CD4-positive, alpha-beta T cell (primary cell): ENCODE results near the gene TIMM13. TPM values are rescaled to one million over a fixed set of nuclear protein-coding genes. Genes with fewer than 3 reads are reported as not detected.
A peak's percentile ranks its signal among the peaks of the same experiment; 100 is the strongest.

ENCODE experiments used
- ATAC-seq: fragments of 200-7000 bp; cut with Tn5 transposase; one replicate; pipeline ENCODE4 v1.10.0; 2022; ENCODE audit warnings: mild to moderate bottlenecking; ENCODE audit not compliant: poor library complexity
- CTCF ChIA-PET: fragments of 350-600 bp; sonication (Branson Sonifier 250); formaldehyde crosslinking; loops from one replicate; lab custom pipeline; 2021; ENCODE audit warnings: antibody characterized with exemption, inconsistent platforms; lab: Charles Lee
- POLR2A ChIA-PET: fragments of 350-600 bp; sonication (Branson Sonifier 250); formaldehyde crosslinking; loops from one replicate; lab custom pipeline; 2021; ENCODE audit warnings: antibody characterized with exemption, inconsistent platforms; lab: Charles Lee
- DNase-seq, 14 experiments: peaks; one replicate each; pipeline ENCODE4 v3.0.0-alpha.2; 2013 to 2020; ENCODE audit warnings: mixed read lengths in 2 of 14
- H3K27ac ChIP-seq, 2 donors: one replicate each; pipeline versions ENCODE4 v1.5.1 to v1.7.0; 2013; ENCODE audit warnings: low read length in 2 of 2, low read depth in 1 of 2, mild to moderate bottlenecking in 1 of 2
- H3K27me3 ChIP-seq, 2 experiments: 1 replicate in 1 of 2; 2 replicates in 1 of 2; pipeline versions ENCODE4 v1.6.1 to v1.7.0; 2013; ENCODE audit warnings: low read length in 2 of 2, control low read depth in 1 of 2, mild to moderate bottlenecking in 1 of 2, moderate library complexity in 1 of 2; ENCODE audit not compliant: insufficient read depth in 2 of 2, control insufficient read depth in 1 of 2
- H3K36me3 ChIP-seq: one replicate; pipeline ENCODE4 v1.6.1; 2013; ENCODE audit warnings: low read length, control low read depth; ENCODE audit not compliant: insufficient read depth
- H3K4me1 ChIP-seq: one replicate; pipeline ENCODE4 v1.6.1; 2013; ENCODE audit warnings: low read length, control low read depth; ENCODE audit not compliant: insufficient read depth
- H3K4me3 ChIP-seq: one replicate; pipeline ENCODE4 v1.5.1; 2013; ENCODE audit warnings: mild to moderate bottlenecking, low read length, moderate library complexity
- H3K9me3 ChIP-seq, 2 experiments: 1 replicate in 1 of 2; 2 replicates in 1 of 2; pipeline versions ENCODE4 v1.6.1 to v1.7.0; 2013; ENCODE audit warnings: low read length in 2 of 2, mild to moderate bottlenecking in 2 of 2, control low read depth in 1 of 2, moderate library complexity in 1 of 2; ENCODE audit not compliant: control insufficient read depth in 1 of 2, insufficient read depth in 1 of 2
- H3K27ac Mint-ChIP-seq: one replicate; pipeline ENCODE4 v1.8.0; 2020; ENCODE audit warnings: mixed read lengths
- H3K27me3 Mint-ChIP-seq: one replicate; pipeline ENCODE4 v1.8.0; 2021; ENCODE audit warnings: mixed read lengths
- H3K36me3 Mint-ChIP-seq: one replicate; pipeline ENCODE4 v1.8.0; 2021; ENCODE audit warnings: low read depth, mixed read lengths
- H3K4me1 Mint-ChIP-seq: one replicate; pipeline ENCODE4 v1.8.0; 2021; ENCODE audit warnings: low read depth, mixed read lengths
- H3K4me3 Mint-ChIP-seq: one replicate; pipeline ENCODE4 v1.8.0; 2020; ENCODE audit warnings: mild to moderate bottlenecking, mixed read lengths
- H3K9me3 Mint-ChIP-seq: one replicate; pipeline ENCODE4 v1.8.0; 2020; ENCODE audit warnings: mixed read lengths
- CTCF ChIP-seq: fragments of 200-600 bp; IDR thresholded peaks from one replicate; pipeline ENCODE4 v1.8.0; 2022; ENCODE audit warnings: antibody characterized with exemption, mild to moderate bottlenecking
- intact Hi-C, 2 experiments: fragments of 100-400 bp; cut with DNase I in 1 of 2; cut with micrococcal nuclease in 1 of 2; formaldehyde crosslinking; loops; one replicate each; pipeline versions ENCODE4 v1.15.1 to v1.9.0; 2023 to 2025; cut with DNase I, micrococcal nuclease
- total RNA-seq, 174 experiments: library from RNA in 2 of 174; stranded (reverse) in 2 of 174; gene quantifications; one replicate each; pipeline ENCODE4 v1.2.3 and lab custom pipeline; 2021 to 2026

The TIMM13 gene
- total RNA-seq, 2 experiments from 2014 or later: 17.3 to 22.3 TPM

DNA sequence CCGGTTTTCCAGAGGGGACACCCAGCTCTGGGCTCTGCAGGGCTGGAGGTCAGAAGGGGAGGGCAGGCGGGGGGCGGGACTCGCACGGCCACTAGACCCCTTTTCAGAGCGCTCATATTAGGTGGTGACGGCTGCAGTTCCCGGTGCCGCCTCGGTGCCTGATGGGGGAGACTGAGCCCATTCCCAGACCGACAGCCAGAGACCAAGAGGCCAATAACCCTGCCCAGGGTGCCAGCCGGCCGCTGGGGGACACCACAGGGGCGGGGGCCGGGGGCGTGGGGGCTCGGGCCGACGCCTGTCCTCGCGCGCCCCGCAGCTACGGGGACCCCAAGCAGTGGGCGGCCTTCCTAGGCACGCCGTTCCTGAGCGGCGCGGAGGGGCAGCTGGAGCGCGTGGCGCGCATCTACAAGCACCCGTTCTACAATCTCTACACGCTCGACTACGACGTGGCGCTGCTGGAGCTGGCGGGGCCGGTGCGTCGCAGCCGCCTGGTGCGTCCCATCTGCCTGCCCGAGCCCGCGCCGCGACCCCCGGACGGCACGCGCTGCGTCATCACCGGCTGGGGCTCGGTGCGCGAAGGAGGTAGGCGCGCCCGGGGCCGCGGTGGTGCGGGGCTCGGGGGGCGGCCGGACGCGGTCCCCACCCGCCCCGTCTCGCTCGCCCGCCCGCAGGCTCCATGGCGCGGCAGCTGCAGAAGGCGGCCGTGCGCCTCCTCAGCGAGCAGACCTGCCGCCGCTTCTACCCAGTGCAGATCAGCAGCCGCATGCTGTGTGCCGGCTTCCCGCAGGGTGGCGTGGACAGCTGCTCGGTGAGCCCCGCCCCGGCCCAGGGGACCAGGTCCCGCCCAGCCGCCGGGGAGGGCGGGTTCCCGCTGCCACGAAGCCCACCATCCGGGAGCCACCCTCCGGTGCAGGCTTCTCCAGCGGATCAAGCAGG, 2.4 kb downstream of the TIMM13 start:
- H3K27ac ChIP-seq: no peak overlapping the region
- H3K4me1 ChIP-seq: peaks cover 31% of the 10 kb centered on the region
- intact Hi-C loops: loop anchor here in 1 of 2 experiments (5.0 kb wide), 1 partner anchor 98 kb away; the partner anchor contains the start of genes LSM7 and SPPL2B
- ATAC-seq: no peak
- H3K4me3 Mint-ChIP-seq: no peak overlapping the region
- TF ChIP-seq CTCF: no peak
- peaks cover 15% of the 10 kb centered on the region for H3K36me3 ChIP-seq
- ChIA-PET CTCF (no interaction called here), POLR2A (no interaction called here)
- DNase-seq: peak in 1 of 14 experiments; percentile 41
- no peaks in the 10 kb centered on the region for H3K27me3 Mint-ChIP-seq
- H3K36me3 Mint-ChIP-seq: peaks cover 9% of the 10 kb centered on the region
- H3K27ac Mint-ChIP-seq: no peak overlapping the region
- peaks cover 15% of the 10 kb centered on the region for H3K4me1 Mint-ChIP-seq
- no peak overlapping the region for H3K4me3 ChIP-seq
- no peaks in the 10 kb centered on the region for H3K27me3 ChIP-seq
- no peaks in the 10 kb centered on the region for H3K9me3 Mint-ChIP-seq
- H3K9me3 ChIP-seq: no peaks in the 10 kb centered on the region

DNA sequence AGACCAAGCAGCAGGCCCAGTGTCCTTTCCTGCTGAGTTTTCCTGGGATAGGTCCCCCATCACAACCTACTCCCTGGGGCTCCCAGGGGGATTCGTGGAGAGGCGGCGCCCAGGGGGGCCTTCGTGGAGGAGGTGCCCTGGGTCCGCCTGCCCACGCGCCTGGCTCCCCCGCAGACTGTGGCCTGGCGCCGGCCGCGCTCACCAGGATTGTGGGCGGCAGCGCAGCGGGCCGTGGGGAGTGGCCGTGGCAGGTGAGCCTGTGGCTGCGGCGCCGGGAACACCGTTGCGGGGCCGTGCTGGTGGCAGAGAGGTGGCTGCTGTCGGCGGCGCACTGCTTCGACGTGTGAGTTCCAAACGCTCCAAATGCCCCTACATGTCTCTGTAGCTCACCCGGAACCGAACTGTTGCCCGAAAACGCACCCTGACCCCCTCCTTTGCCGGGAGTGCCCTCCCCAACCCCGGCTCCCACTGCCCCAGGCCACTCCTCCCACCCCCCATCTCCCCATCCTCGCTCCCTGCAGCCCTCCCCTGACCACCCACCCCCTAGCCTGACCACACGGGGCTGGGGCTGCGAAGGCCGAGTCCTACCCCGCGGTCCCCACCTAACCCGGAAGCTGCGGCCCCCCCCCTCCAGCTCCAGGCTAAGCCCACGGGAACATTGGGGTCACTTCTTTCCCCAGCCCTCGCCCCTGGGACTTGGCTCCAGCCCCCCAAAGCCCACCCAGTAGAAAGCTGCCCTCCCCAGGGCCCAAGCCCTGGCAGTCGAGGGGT, 3.3 kb downstream of the TIMM13 start:
- DNase-seq (peak in 1 of 14 experiments; percentile 33), ATAC-seq (no peak)
- Histone ChIP-seq H3K27me3 (no peaks in the 10 kb centered on the region), H3K9me3 (no peaks in the 10 kb centered on the region), H3K36me3 (peaks cover 15% of the 10 kb centered on the region), H3K27ac (no peak overlapping the region), H3K4me3 (no peak overlapping the region), H3K4me1 (peaks cover 31% of the 10 kb centered on the region)
- Mint-ChIP-seq H3K9me3 (no peaks in the 10 kb centered on the region), H3K4me1 (peaks cover 15% of the 10 kb centered on the region), H3K27ac (no peak overlapping the region), H3K36me3 (peaks cover 9% of the 10 kb centered on the region), H3K4me3 (no peak overlapping the region), H3K27me3 (no peaks in the 10 kb centered on the region)
- no peak for TF ChIP-seq CTCF
- intact Hi-C loops: no loop called here
- CTCF ChIA-PET: no interaction called here
- POLR2A ChIA-PET: interaction anchor here (1.5 kb wide), 1 partner anchor 33 kb away, joined by 4 read pairs; the partner anchor contains the start of gene LMNB2

- H3K4me3 ChIP-seq: no peak overlapping the region
- H3K27ac Mint-ChIP-seq: no peak overlapping the region
- H3K4me1 ChIP-seq: peaks cover 29% of the 10 kb centered on the region
- H3K36me3 ChIP-seq: peaks cover 15% of the 10 kb centered on the region
- peaks cover 9% of the 10 kb centered on the region for H3K36me3 Mint-ChIP-seq
- no peaks in the 10 kb centered on the region for H3K9me3 ChIP-seq
- no peak overlapping the region for H3K4me3 Mint-ChIP-seq
- peak in 1 of 14 experiments; percentile 33 for DNase-seq
- no peak for TF ChIP-seq CTCF
- no peaks in the 10 kb centered on the region for H3K27me3 Mint-ChIP-seq
- no peaks in the 10 kb centered on the region for H3K27me3 ChIP-seq
- no peak overlapping the region for H3K27ac ChIP-seq
- H3K4me1 Mint-ChIP-seq: peaks cover 15% of the 10 kb centered on the region
- H3K9me3 Mint-ChIP-seq: no peaks in the 10 kb centered on the region
- intact Hi-C loops: no loop called here
- ChIA-PET POLR2A (interaction anchor here (1.5 kb wide), 1 partner anchor 33 kb away, joined by 4 read pairs; the partner anchor contains the start of gene LMNB2), CTCF (interaction anchor here (0.7 kb wide), 1 partner anchor 1006 kb away, joined by 3 read pairs; no protein-coding TSS in a partner anchor)
- ATAC-seq: no peak
These were observed 4.1 kb downstream of the TIMM13 start for GRCh38 chr19:2423071-2423914.
